ENCODE measurements around the gene BORCS5. TPM values are rescaled to one million over a fixed set of nuclear protein-coding genes. Genes with fewer than 3 reads are reported as not detected.
"Not testable (repeated sequence)": the region's sequence is repeated elsewhere in the genome, so short reads cannot be mapped to it uniquely, and the experiment has no call there.

The BORCS5 gene
- total and polyA plus RNA-seq, 3 donors from 2014 or later: 20.3 to 46.3 (median 22.8) TPM

GRCh38 chr12:12408265-12408690 lies 51.4 kb downstream of the BORCS5 start:
- no peak overlapping the region for H3K27ac ChIP-seq
- 91 to 94% methylated on average over 1 of the region's 1 CpG for WGBS, 2 donors
- no peaks in the 10 kb centered on the region for H3K36me3 ChIP-seq (ENCODE audit: low read depth, missing control alignments)
- H3K4me3 ChIP-seq: no peak overlapping the region
- H3K4me1 ChIP-seq: no peaks in the 10 kb centered on the region
- H3K27me3 ChIP-seq: no peaks in the 10 kb centered on the region
- TF ChIP-seq POLR2A (IDR thresholded peaks at IDR 0.05) (no peak), CTCF (IDR thresholded peaks at IDR 0.05) (no peak)
- no peaks in the 10 kb centered on the region for H3K9me3 ChIP-seq
- no peak for DNase-seq
- intact Hi-C loops (cut with DNase I; ENCODE audit: low total_unique reads): no loop called here

- H3K9me3 ChIP-seq; H3K4me3 ChIP-seq; H3K36me3 ChIP-seq (ENCODE audit: low read depth, missing control alignments); DNase-seq; intact Hi-C loops (cut with DNase I; ENCODE audit: low total_unique reads); H3K27me3 ChIP-seq; H3K27ac ChIP-seq; H3K4me1 ChIP-seq: not testable (repeated sequence)
- 91 to 100% methylated on average over 1 of the region's 2 CpGs for whole genome bisulfite sequencing, 2 donors
Measured at GRCh38 chr12:12409337-12409736, 52.5 kb downstream of the BORCS5 start.

GRCh38 chr12:12415886-12416285 lies 59.0 kb downstream of the BORCS5 start:
- no peak for DNase-seq
- Histone ChIP-seq H3K27ac (no peak overlapping the region), H3K9me3 (no peaks in the 10 kb centered on the region), H3K4me3 (no peak overlapping the region), H3K36me3 (ENCODE audit: low read depth, missing control alignments) (no peaks in the 10 kb centered on the region), H3K4me1 (no peaks in the 10 kb centered on the region), H3K27me3 (no peaks in the 10 kb centered on the region)
- 74 to 87% methylated on average over 2 of the region's 2 CpGs for WGBS, 2 donors
- intact Hi-C loops (cut with DNase I; ENCODE audit: low total_unique reads): no loop called here
- TF ChIP-seq POLR2A (IDR thresholded peaks at IDR 0.05): no peak

GRCh38 chr12:12419165-12419564 lies 62.3 kb downstream of the BORCS5 start:
- 97 to 100% methylated on average over 3 of the region's 3 CpGs for WGBS, 2 donors
- H3K4me3 ChIP-seq, H3K27me3 ChIP-seq: not testable (repeated sequence)

GRCh38 chr12:12423367-12423766 lies 66.5 kb downstream of the BORCS5 start:
- WGBS, 2 donors: 89 to 98% methylated on average over 2 of the region's 2 CpGs
- H3K27me3 ChIP-seq: no peaks in the 10 kb centered on the region
- H3K9me3 ChIP-seq: no peaks in the 10 kb centered on the region
- TF ChIP-seq CTCF (IDR thresholded peaks at IDR 0.05) (no peak), POLR2A (IDR thresholded peaks at IDR 0.05) (no peak)
- intact Hi-C loops (cut with DNase I; ENCODE audit: low total_unique reads): no loop called here
- no peaks in the 10 kb centered on the region for H3K4me1 ChIP-seq
- no peak overlapping the region for H3K4me3 ChIP-seq
- no peak overlapping the region for H3K27ac ChIP-seq
- DNase-seq: no peak
- no peaks in the 10 kb centered on the region for H3K36me3 ChIP-seq (ENCODE audit: low read depth, missing control alignments)

More at GRCh38 chr12:12419165-12419564, 62.3 kb downstream of the BORCS5 start:
- intact Hi-C loops (cut with DNase I; ENCODE audit: low total_unique reads); DNase-seq; H3K9me3 ChIP-seq; H3K36me3 ChIP-seq (ENCODE audit: low read depth, missing control alignments); H3K4me1 ChIP-seq; H3K27ac ChIP-seq: not testable (repeated sequence)

GRCh38 chr12:12425001-12425400 lies 68.1 kb downstream of the BORCS5 start:
- WGBS, 2 donors: 87 to 96% methylated on average over 2 of the region's 2 CpGs
- Histone ChIP-seq H3K9me3 (no peaks in the 10 kb centered on the region), H3K27ac (no peak overlapping the region), H3K27me3 (no peaks in the 10 kb centered on the region), H3K4me3 (no peak overlapping the region), H3K36me3 (ENCODE audit: low read depth, missing control alignments) (no peaks in the 10 kb centered on the region), H3K4me1 (no peaks in the 10 kb centered on the region)
- TF ChIP-seq CTCF (IDR thresholded peaks at IDR 0.05) (no peak), POLR2A (IDR thresholded peaks at IDR 0.05) (no peak)
- intact Hi-C loops (cut with DNase I; ENCODE audit: low total_unique reads): no loop called here
- no peak for DNase-seq

All from testis (tissue), 3 donors.